OCI-LY7 (cell line): ENCODE results near the gene MYH2. TPM values are rescaled to one million over a fixed set of nuclear protein-coding genes. Genes with fewer than 3 reads are reported as not detected.

Source experiments
- BruUV-seq: library from RNA; stranded (reverse); fragments of 400-500 nt; replicated peaks from 2 replicates; lab custom pipeline; 2021; lab: Mats Ljungman, UMichigan
- CTCF ChIA-PET: fragments of 300-600 bp; sonication (Branson Sonifier 250); formaldehyde crosslinking; loops from one replicate; lab custom pipeline; 2022; ENCODE audit warnings: antibody characterized with exemption; ENCODE audit not compliant: unreplicated experiment; lab: Charles Lee
- POLR2A ChIA-PET: fragments of 300-600 bp; sonication (Branson Sonifier 250); formaldehyde crosslinking; loops from one replicate; lab custom pipeline; 2022; ENCODE audit warnings: antibody characterized with exemption; lab: Charles Lee
- DNase-seq: peaks from one replicate; pipeline ENCODE4 v3.0.0-alpha.2; 2015; ENCODE audit warnings: low spot score
- H2AFZ ChIP-seq: fragments of 200-600 bp; sonication (generic), shearing (Covaris generic); 2 replicates; pipeline ENCODE4 v1.6.1; 2014; ENCODE audit warnings: mild to moderate bottlenecking, antibody characterized with exemption, low read length, moderate library complexity
- H3K27ac ChIP-seq: fragments of 200-600 bp; sonication (generic); 2 replicates; pipeline ENCODE4 v1.5.1; 2014; ENCODE audit warnings: mixed run types, low read depth, mild to moderate bottlenecking, moderate library complexity, low read length, inconsistent platforms; ENCODE audit not compliant: poor library complexity, severe bottlenecking
- H3K36me3 ChIP-seq: fragments of 200-600 bp; sonication (generic); 2 replicates; pipeline ENCODE4 v1.6.1; 2014; ENCODE audit warnings: mild to moderate bottlenecking, antibody characterized with exemption, low read length, moderate library complexity, mixed read lengths; ENCODE audit not compliant: insufficient read depth
- H3K4me1 ChIP-seq: fragments of 200-600 bp; sonication (generic); 2 replicates; pipeline ENCODE4 v1.5.1; 2014; ENCODE audit warnings: mild to moderate bottlenecking, low read length; ENCODE audit not compliant: insufficient read depth, poor library complexity, severe bottlenecking
- H3K4me2 ChIP-seq: fragments of 200-600 bp; sonication (generic); 2 replicates; pipeline ENCODE4 v1.6.1; 2014; ENCODE audit warnings: mild to moderate bottlenecking, low read length
- H3K4me3 ChIP-seq: fragments of 200-600 bp; sonication (generic); 2 replicates; pipeline ENCODE4 v1.5.1; 2014; ENCODE audit warnings: mild to moderate bottlenecking, low read depth, low read length; ENCODE audit not compliant: poor library complexity, severe bottlenecking
- H3K79me2 ChIP-seq: fragments of 200-600 bp; sonication (generic); 2 replicates; pipeline ENCODE4 v1.6.1; 2016; ENCODE audit warnings: low read depth, mild to moderate bottlenecking, low read length, moderate library complexity, mixed read lengths; ENCODE audit not compliant: insufficient read depth
- H3K9me2 ChIP-seq: fragments of 200-600 bp; sonication (generic); 2 replicates; pipeline ENCODE4 v1.6.1; 2016; ENCODE audit warnings: mild to moderate bottlenecking, low read length, mixed read lengths; ENCODE audit not compliant: insufficient read depth
- H3K9me3 ChIP-seq: fragments of 200-600 bp; sonication (generic); 2 replicates; pipeline ENCODE4 v1.6.1; 2014; ENCODE audit warnings: mild to moderate bottlenecking, mixed run types, low read length, mixed read lengths
- H4K20me1 ChIP-seq: fragments of 200-600 bp; sonication (generic); 2 replicates; pipeline ENCODE4 v1.6.1; 2014; ENCODE audit warnings: mild to moderate bottlenecking, antibody characterized with exemption, low read length, moderate library complexity, mixed read lengths; ENCODE audit not compliant: insufficient read depth
- EZH2phosphoT487 ChIP-seq: fragments of 200-600 bp; sonication (generic); IDR thresholded peaks from 2 replicates; pipeline ENCODE4 v1.6.1; 2018; ENCODE audit warnings: low read depth, borderline replicate concordance, mild to moderate bottlenecking, mixed run types, antibody characterized with exemption, low read length, moderate library complexity, mixed read lengths
- intact Hi-C: fragments of 100-400 bp; cut with micrococcal nuclease; formaldehyde crosslinking; loops from one replicate; pipeline ENCODE4 v1.10.0; 2022; ENCODE audit not compliant: unreplicated experiment
- total RNA-seq, 2 experiments: library from RNA; depleted of rRNA in 1 of 2; stranded (reverse); fragments of >200 nt in 1 of 2; shearing (Covaris generic) in 1 of 2; gene quantifications; 2 replicates each; pipeline ENCODE4 v1.2.3, GENCODE V29; 2014 to 2022
- TF ChIP-seq, protein P1 (sequence below): fragments of 200-600 bp; sonication (generic); conservative IDR thresholded peaks from 2 replicates; pipeline ENCODE4 v1.5.1; 2014; ENCODE audit warnings: mild to moderate bottlenecking, antibody characterized with exemption, low read length, moderate library complexity, mixed read lengths

The MYH2 gene
- total RNA-seq, 2 experiments from 2014 or later = not detected

DNA sequence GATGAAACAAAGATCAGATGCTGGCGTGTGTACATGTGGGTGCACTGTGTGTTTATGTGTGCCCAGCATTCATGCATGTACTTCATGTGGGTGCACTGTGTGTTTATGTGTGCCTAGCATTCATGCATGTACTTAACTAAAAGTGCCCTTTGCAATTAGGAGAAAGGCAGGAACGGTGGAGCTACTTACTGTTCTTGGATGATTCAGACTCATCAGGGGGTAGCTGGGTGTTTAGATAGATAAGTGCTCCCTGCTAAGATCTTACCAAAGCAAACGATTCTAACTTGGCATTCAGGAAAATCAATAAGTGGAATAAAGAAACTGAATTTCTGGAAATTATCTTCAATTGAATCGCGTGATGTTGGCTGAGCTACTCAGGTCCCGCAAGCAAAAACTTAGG is 8.6 kb upstream of the MYH2 start:
- Histone ChIP-seq H3K36me3 (no peaks in the 10 kb centered on the region), H3K27ac (no peak overlapping the region), H3K79me2 (no peaks in the 10 kb centered on the region), H2AFZ (no peak overlapping the region), H3K4me3 (no peak overlapping the region), H3K4me1 (no peaks in the 10 kb centered on the region), H3K9me2 (no peaks in the 10 kb centered on the region), H4K20me1 (no peaks in the 10 kb centered on the region), H3K9me3 (no peaks in the 10 kb centered on the region), H3K4me2 (no peak overlapping the region)
- ChIA-PET CTCF (no interaction called here), POLR2A (no interaction called here)
- intact Hi-C loops = no loop called here
- BruUV-seq = no TSS peak
- DNase-seq = no peak
- TF ChIP-seq, protein P1, sequence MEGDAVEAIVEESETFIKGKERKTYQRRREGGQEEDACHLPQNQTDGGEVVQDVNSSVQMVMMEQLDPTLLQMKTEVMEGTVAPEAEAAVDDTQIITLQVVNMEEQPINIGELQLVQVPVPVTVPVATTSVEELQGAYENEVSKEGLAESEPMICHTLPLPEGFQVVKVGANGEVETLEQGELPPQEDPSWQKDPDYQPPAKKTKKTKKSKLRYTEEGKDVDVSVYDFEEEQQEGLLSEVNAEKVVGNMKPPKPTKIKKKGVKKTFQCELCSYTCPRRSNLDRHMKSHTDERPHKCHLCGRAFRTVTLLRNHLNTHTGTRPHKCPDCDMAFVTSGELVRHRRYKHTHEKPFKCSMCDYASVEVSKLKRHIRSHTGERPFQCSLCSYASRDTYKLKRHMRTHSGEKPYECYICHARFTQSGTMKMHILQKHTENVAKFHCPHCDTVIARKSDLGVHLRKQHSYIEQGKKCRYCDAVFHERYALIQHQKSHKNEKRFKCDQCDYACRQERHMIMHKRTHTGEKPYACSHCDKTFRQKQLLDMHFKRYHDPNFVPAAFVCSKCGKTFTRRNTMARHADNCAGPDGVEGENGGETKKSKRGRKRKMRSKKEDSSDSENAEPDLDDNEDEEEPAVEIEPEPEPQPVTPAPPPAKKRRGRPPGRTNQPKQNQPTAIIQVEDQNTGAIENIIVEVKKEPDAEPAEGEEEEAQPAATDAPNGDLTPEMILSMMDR = no peak
- TF ChIP-seq EZH2phosphoT487 = no peak

DNA sequence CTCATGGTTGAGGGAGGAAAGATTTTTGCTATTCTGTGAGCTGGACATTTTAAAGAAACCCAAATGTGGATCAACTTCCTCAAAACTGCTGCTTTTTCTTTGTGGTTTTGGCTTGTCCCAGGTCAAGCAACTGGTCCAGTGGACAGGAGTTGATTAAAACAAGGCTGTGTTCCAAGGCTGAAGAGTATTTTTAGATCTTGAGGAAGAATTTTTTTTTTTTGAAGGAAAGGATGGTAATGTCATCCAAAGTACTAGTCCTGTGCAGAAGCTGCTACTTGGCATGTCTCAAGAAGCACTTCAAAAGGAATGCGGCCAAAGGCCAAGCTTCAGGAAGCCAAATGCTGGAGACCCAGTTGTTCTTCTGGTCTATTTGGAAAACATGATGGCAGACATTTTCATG is 8.0 kb upstream of the MYH2 start:
- H4K20me1 ChIP-seq = no peaks in the 10 kb centered on the region
- ChIA-PET CTCF (no interaction called here), POLR2A (interaction anchor here (0.6 kb wide), 1 partner anchor 387 kb away, joined by 3 read pairs; no protein-coding TSS in a partner anchor)
- intact Hi-C loops = no loop called here
- TF ChIP-seq, protein P1 = no peak
- no peak for TF ChIP-seq EZH2phosphoT487
- no peaks in the 10 kb centered on the region for H3K9me3 ChIP-seq
- H3K4me3 ChIP-seq = no peak overlapping the region
- H3K27ac ChIP-seq = no peak overlapping the region
- DNase-seq = no peak
- H3K36me3 ChIP-seq = no peaks in the 10 kb centered on the region
- H3K4me1 ChIP-seq = no peaks in the 10 kb centered on the region
- no TSS peak for BruUV-seq
- no peaks in the 10 kb centered on the region for H3K79me2 ChIP-seq
- no peak overlapping the region for H2AFZ ChIP-seq
- H3K4me2 ChIP-seq = no peak overlapping the region
- H3K9me2 ChIP-seq = no peaks in the 10 kb centered on the region

DNA sequence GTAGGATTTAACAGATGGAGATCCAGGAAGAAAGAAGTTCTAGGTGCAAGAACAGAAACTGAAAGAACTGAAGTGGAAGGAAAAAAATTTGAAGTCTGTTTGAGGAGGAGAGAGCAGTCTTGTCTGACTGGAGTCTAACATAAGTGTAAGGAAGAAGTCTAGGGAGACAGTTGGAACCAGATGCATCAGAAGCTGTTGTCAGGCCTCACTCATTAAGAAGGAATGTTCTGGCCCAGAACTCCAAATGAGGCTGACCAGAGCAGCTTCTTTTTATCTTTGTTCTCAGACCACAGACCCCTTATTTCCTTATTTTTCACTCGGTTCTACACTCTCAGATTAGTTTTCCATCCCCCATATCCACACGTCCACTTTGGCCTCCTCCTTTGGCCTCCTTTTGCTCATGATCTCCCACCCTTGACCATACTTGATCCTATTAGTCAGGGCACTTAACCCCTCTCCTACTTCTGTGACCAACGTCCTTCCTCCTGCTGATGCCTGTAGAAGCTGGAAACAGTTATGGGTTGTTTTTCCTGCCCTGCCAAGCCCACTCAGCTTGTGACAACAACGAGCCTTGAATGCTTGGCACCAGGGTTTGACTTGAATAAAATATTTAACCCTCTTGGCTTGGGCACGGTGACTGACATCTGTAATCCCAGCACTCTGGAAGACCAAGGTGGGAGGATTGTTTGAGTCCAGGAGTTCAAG is 7.0 kb upstream of the MYH2 start:
- no peak for DNase-seq
- Histone ChIP-seq H3K9me3 (no peaks in the 10 kb centered on the region), H3K79me2 (no peaks in the 10 kb centered on the region), H3K27ac (no peak overlapping the region), H3K4me2 (no peak overlapping the region), H2AFZ (no peak overlapping the region), H3K9me2 (no peaks in the 10 kb centered on the region), H3K4me3 (no peak overlapping the region), H3K36me3 (no peaks in the 10 kb centered on the region), H3K4me1 (no peaks in the 10 kb centered on the region), H4K20me1 (no peaks in the 10 kb centered on the region)
- CTCF ChIA-PET = no interaction called here
- POLR2A ChIA-PET = no interaction called here
- intact Hi-C loops = no loop called here
- BruUV-seq = no TSS peak
- TF ChIP-seq, protein P1 = no peak
- no peak for TF ChIP-seq EZH2phosphoT487
